ENCODE data around the gene MRGPRG. TPM values are rescaled to one million over a fixed set of nuclear protein-coding genes. Genes with fewer than 3 reads are reported as not detected.

MRGPRG gene
- total and polyA plus RNA-seq, 4 donors: not detected

GRCh38 chr11:3225826-3226750 lies 7.5 kb upstream of the MRGPRG start:
- Histone ChIP-seq H3K27ac (ENCODE audit: low read depth, low read length) (no peak overlapping the region), H3K4me1 (ENCODE audit: control insufficient read depth, insufficient read depth, low read length) (peaks cover 23% of the 10 kb centered on the region), H3K9me3 (ENCODE audit: control insufficient read depth, insufficient read depth, low read length) (no peaks in the 10 kb centered on the region), H3K27me3 (ENCODE audit: control insufficient read depth, insufficient read depth, low read length) (no peaks in the 10 kb centered on the region), H3K4me3 (ENCODE audit: low read depth, low read length) (no peak overlapping the region), H3K36me3 (ENCODE audit: control insufficient read depth, insufficient read depth, low read length) (peaks cover 21% of the 10 kb centered on the region)
- no peak for DNase-seq (ENCODE audit: low read depth in 4 of 6, low spot score in 6 of 6)
- 94% methylated on average over 18 of the region's 21 CpGs for WGBS (ENCODE audit: insufficient coverage)

DNA sequence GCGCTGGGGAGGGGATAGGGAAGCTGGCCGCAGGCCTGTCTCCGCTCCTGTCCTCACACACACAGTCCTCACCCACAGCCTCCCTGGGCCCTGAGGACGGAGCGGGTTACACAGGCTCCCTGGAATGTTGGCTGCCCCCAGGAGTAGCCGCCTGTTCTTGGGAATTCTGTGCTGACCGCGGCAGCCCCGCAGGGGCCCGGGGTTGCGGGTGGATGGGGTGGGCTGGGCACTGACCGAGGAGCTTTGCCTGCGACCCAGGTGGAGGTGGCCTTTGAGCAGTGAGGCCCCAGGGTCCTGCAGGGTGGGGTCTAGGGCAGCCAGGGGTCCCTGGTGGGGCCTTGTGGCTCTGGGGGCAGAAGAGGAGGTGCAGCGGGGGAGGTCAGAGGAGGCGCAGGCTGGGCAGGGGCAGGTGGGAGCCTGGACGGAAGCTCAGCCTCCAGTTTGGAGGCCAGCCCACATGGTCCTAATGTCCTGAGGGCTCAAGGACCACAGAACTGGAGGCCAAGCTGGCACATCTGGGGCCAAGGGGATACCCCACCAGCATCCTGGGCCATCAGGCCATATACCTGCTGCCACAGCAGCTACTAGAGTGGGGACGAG lies 6.6 kb upstream of the MRGPRG start:
- Histone ChIP-seq H3K4me1 (ENCODE audit: control insufficient read depth, insufficient read depth, low read length) (peaks cover 23% of the 10 kb centered on the region), H3K4me3 (ENCODE audit: low read depth, low read length) (no peak overlapping the region), H3K27ac (ENCODE audit: low read depth, low read length) (no peak overlapping the region), H3K9me3 (ENCODE audit: control insufficient read depth, insufficient read depth, low read length) (no peaks in the 10 kb centered on the region), H3K27me3 (ENCODE audit: control insufficient read depth, insufficient read depth, low read length) (no peaks in the 10 kb centered on the region), H3K36me3 (ENCODE audit: control insufficient read depth, insufficient read depth, low read length) (peaks cover 21% of the 10 kb centered on the region)
- WGBS (ENCODE audit: insufficient coverage): 71% methylated on average over 14 of the region's 17 CpGs
- no peak for DNase-seq (ENCODE audit: low read depth in 4 of 6, low spot score in 6 of 6)

- Histone ChIP-seq H3K4me1 (ENCODE audit: control insufficient read depth, insufficient read depth, low read length) (peaks cover 23% of the 10 kb centered on the region), H3K4me3 (ENCODE audit: low read depth, low read length) (no peak overlapping the region), H3K36me3 (ENCODE audit: control insufficient read depth, insufficient read depth, low read length) (peaks cover 21% of the 10 kb centered on the region), H3K27ac (ENCODE audit: low read depth, low read length) (no peak overlapping the region), H3K9me3 (ENCODE audit: control insufficient read depth, insufficient read depth, low read length) (no peaks in the 10 kb centered on the region), H3K27me3 (ENCODE audit: control insufficient read depth, insufficient read depth, low read length) (no peaks in the 10 kb centered on the region)
- 51% methylated on average over 16 of the region's 21 CpGs for WGBS (ENCODE audit: insufficient coverage)
- DNase-seq (ENCODE audit: low read depth in 4 of 6, low spot score in 6 of 6): peak in 1 of 6 donors; percentile 14
These were observed 5.9 kb upstream of the MRGPRG start for GRCh38 chr11:3224401-3225057.

DNA sequence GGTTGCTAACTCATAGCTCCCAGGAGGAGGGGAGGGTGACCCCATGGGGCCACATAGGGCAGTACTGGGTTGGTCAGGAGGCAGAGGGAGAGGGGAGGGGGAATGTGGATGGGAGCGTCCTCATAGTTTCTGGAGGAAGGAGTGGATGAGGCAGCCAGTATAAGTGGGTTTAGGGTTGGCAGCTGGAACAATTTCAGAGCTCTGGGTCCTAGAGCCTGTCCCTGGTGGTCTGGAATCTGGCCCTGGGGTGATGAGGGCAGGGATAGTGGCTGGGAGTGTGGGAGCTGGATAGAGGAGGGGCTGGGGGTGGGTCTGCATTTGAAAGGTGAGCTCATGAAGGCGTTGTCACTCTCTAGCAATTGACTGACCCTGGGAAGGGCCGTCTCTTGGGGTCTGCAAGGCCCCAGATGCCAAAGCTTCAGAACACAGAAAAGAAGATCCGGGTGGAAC lies 5.3 kb upstream of the MRGPRG start:
- 59% methylated on average over 4 of the region's 4 CpGs for WGBS (ENCODE audit: insufficient coverage)
- DNase-seq (ENCODE audit: low read depth in 4 of 6, low spot score in 6 of 6): no peak

DNA sequence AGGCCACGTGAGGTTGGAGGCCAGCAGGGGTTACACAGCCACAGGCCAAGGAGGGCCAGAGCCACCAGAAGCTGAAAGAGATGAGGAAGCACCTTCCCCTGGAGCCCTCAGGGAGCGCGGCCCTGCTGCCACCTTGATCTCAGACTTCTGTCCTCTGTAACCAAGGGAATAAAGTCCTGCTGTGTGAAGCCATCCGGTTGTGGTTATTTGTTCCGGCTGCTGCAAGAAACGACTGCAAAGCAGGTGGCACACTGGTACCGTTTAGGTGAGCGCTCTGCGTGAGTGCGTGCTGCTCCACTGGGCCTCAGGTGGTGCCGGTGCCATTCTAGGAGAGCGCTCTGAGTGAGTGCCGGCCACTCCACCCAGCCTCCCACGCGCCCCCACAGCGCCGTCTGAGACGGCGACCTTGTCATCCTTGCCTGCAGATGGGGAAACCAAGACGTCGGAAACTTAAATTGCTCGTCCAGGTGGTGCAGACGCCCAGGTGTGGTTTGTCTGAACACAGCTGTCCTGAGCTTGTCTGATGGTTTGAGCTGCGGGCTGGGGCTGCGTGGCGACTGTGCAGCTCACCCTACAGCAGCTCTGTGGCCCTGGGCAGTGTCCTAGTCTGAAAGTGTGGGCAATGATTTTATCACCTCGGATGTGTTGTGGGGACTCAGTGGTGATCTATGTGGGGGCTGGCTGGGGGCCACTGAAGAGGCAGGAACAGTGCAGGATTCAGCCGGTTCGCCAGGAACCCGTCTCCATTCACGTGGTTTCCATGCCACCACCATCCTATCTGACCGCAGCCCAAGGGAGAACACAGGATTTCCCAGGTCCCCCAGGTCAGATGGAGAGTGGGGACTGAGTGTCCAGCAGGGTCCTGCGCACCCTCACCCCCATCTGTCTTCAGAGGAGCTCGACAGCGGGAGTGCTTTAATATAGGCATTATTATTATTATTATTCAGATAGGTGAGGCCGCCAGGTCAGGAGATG lies 4.6 kb upstream of the MRGPRG start:
- no peaks in the 10 kb centered on the region for H3K9me3 ChIP-seq (ENCODE audit: control insufficient read depth, insufficient read depth, low read length)
- DNase-seq (ENCODE audit: low read depth in 4 of 6, low spot score in 6 of 6): no peak
- no peak overlapping the region for H3K4me3 ChIP-seq (ENCODE audit: low read depth, low read length)
- no peak overlapping the region for H3K27ac ChIP-seq (ENCODE audit: low read depth, low read length)
- peaks cover 23% of the 10 kb centered on the region for H3K4me1 ChIP-seq (ENCODE audit: control insufficient read depth, insufficient read depth, low read length)
- 86% methylated on average over 30 of the region's 36 CpGs for WGBS (ENCODE audit: insufficient coverage)
- peaks cover 20% of the 10 kb centered on the region for H3K36me3 ChIP-seq (ENCODE audit: control insufficient read depth, insufficient read depth, low read length)
- H3K27me3 ChIP-seq (ENCODE audit: control insufficient read depth, insufficient read depth, low read length): no peaks in the 10 kb centered on the region

More for the DNA sequence above, 5.3 kb upstream of the MRGPRG start:
- H3K4me3 ChIP-seq (ENCODE audit: low read depth, low read length): no peak overlapping the region
- no peaks in the 10 kb centered on the region for H3K27me3 ChIP-seq (ENCODE audit: control insufficient read depth, insufficient read depth, low read length)
- no peak overlapping the region for H3K27ac ChIP-seq (ENCODE audit: low read depth, low read length)
- peaks cover 21% of the 10 kb centered on the region for H3K36me3 ChIP-seq (ENCODE audit: control insufficient read depth, insufficient read depth, low read length)
- no peaks in the 10 kb centered on the region for H3K9me3 ChIP-seq (ENCODE audit: control insufficient read depth, insufficient read depth, low read length)
- peaks cover 23% of the 10 kb centered on the region for H3K4me1 ChIP-seq (ENCODE audit: control insufficient read depth, insufficient read depth, low read length)

- Histone ChIP-seq H3K9me3 (ENCODE audit: control insufficient read depth, insufficient read depth, low read length) (no peaks in the 10 kb centered on the region), H3K4me1 (ENCODE audit: control insufficient read depth, insufficient read depth, low read length) (peaks cover 25% of the 10 kb centered on the region), H3K4me3 (ENCODE audit: low read depth, low read length) (no peak overlapping the region), H3K36me3 (ENCODE audit: control insufficient read depth, insufficient read depth, low read length) (peaks cover 11% of the 10 kb centered on the region), H3K27ac (ENCODE audit: low read depth, low read length) (no peak overlapping the region), H3K27me3 (ENCODE audit: control insufficient read depth, insufficient read depth, low read length) (no peaks in the 10 kb centered on the region)
- no peak for DNase-seq (ENCODE audit: low read depth in 4 of 6, low spot score in 6 of 6)
- 88% methylated on average over 34 of the region's 37 CpGs for WGBS (ENCODE audit: insufficient coverage)
These were observed 3.6 kb upstream of the MRGPRG start for GRCh38 chr11:3222003-3222855.

- no peaks in the 10 kb centered on the region for H3K9me3 ChIP-seq (ENCODE audit: control insufficient read depth, insufficient read depth, low read length)
- H3K4me3 ChIP-seq (ENCODE audit: low read depth, low read length): no peak overlapping the region
- peaks cover 6% of the 10 kb centered on the region for H3K36me3 ChIP-seq (ENCODE audit: control insufficient read depth, insufficient read depth, low read length)
- WGBS (ENCODE audit: insufficient coverage): 58% methylated on average over 26 of the region's 27 CpGs
- H3K27ac ChIP-seq (ENCODE audit: low read depth, low read length): no peak overlapping the region
- DNase-seq (ENCODE audit: low read depth in 4 of 6, low spot score in 6 of 6): no peak
- H3K27me3 ChIP-seq (ENCODE audit: control insufficient read depth, insufficient read depth, low read length): no peaks in the 10 kb centered on the region
- H3K4me1 ChIP-seq (ENCODE audit: control insufficient read depth, insufficient read depth, low read length): peaks cover 27% of the 10 kb centered on the region
These were observed 2.9 kb upstream of the MRGPRG start for GRCh38 chr11:3221408-3222002.
